Gastrocnemius medialis (tissue), 4 donors: ENCODE measurements around the gene IYD.

Source experiments
- CTCF ChIP-seq, 5 experiments: fragments of 450-650 bp in 3 of 5; fragments of 200-600 bp in 2 of 5; sonication (generic) in 2 of 5; IDR thresholded peaks in 4 of 5; conservative IDR thresholded peaks in 1 of 5; 1 replicate in 4 of 5; 2 replicates in 1 of 5; pipeline ENCODE4 v1.5.1; 2016 to 2019; ENCODE audit warnings: antibody characterized with exemption in 5 of 5, mild to moderate bottlenecking in 3 of 5, moderate library complexity in 3 of 5
- POLR2A ChIP-seq, 2 donors: fragments of 450-650 bp; IDR thresholded peaks; one replicate each; pipeline ENCODE4 v1.6.1; 2017; ENCODE audit warnings: antibody characterized with exemption in 2 of 2, mild to moderate bottlenecking in 2 of 2, moderate library complexity in 2 of 2

GRCh38 chr6:150430815-150431214, 62.0 kb downstream of the IYD start:
- TF ChIP-seq CTCF (IDR thresholded peaks at IDR 0.05 in 4 of 5, conservative IDR thresholded peaks at IDR 0.05 in 1 of 5) (no peak), POLR2A (IDR thresholded peaks at IDR 0.05) (no peak)
